Liver (tissue), 2 donors: ENCODE data around the gene PHLPP1.

ENCODE experiments used
- ATF3 ChIP-seq: IDR thresholded peaks from 2 replicates; pipeline ENCODE4 v1.6.1; 2016; ENCODE audit warnings: antibody characterized with exemption
- YY1 ChIP-seq: IDR thresholded peaks from 2 replicates; pipeline ENCODE4 v1.6.1; 2016; ENCODE audit warnings: antibody characterized with exemption, mild to moderate bottlenecking
- donor health status: healthy.

GRCh38 chr18:62795813-62796212 lies 80.5 kb downstream of the PHLPP1 start:
- TF ChIP-seq YY1 (no peak), ATF3 (no peak)
